PC-9 (cell line): ENCODE measurements around the gene ANGPTL7. TPM values are rescaled to one million over a fixed set of nuclear protein-coding genes. Genes with fewer than 3 reads are reported as not detected.

Experiments
- BruUV-seq: library from RNA; stranded (reverse); fragments of 400-500 nt; replicated peaks from 2 replicates; lab custom pipeline; 2021; lab: Mats Ljungman, UMichigan
- CTCF ChIA-PET: fragments of 300-600 bp; sonication (Branson Sonifier 250); formaldehyde crosslinking; loops from one replicate; lab custom pipeline; 2022; ENCODE audit warnings: antibody characterized with exemption; lab: Charles Lee
- POLR2A ChIA-PET: fragments of 300-600 bp; sonication (Branson Sonifier 250); formaldehyde crosslinking; loops from one replicate; lab custom pipeline; 2022; ENCODE audit warnings: antibody characterized with exemption; ENCODE audit not compliant: unreplicated experiment; lab: Charles Lee
- DNase-seq, 2 experiments: peaks; one replicate each; pipeline versions ENCODE4 v3.0.0 to v3.0.0-alpha.2; 2015 to 2022; ENCODE audit warnings: mixed read lengths in 1 of 2
- H2AFZ ChIP-seq: fragments of 200-600 bp; sonication (generic); 2 replicates; pipeline ENCODE4 v1.8.1; 2017; ENCODE audit warnings: antibody characterized with exemption
- H3F3A ChIP-seq: fragments of 200-600 bp; sonication (generic); 2 replicates; pipeline ENCODE4 v1.8.1; 2017; ENCODE audit warnings: antibody characterized with exemption, mild to moderate bottlenecking, low read depth; ENCODE audit not compliant: insufficient read depth
- H3K27ac ChIP-seq: fragments of 200-600 bp; sonication (generic); 2 replicates; pipeline ENCODE4 v1.6.1; 2016; ENCODE audit warnings: mixed run types
- H3K27me3 ChIP-seq: fragments of 200-600 bp; sonication (generic); 2 replicates; pipeline ENCODE4 v1.6.1; 2016; ENCODE audit warnings: low read depth, mixed run types; ENCODE audit not compliant: insufficient read depth
- H3K36me3 ChIP-seq: fragments of 200-600 bp; sonication (generic); 2 replicates; pipeline ENCODE4 v1.6.1; 2016; ENCODE audit warnings: low read depth, mixed run types
- H3K4me1 ChIP-seq: fragments of 200-600 bp; sonication (generic); replicated peaks from 2 replicates; pipeline ENCODE4 v1.6.1; 2016; ENCODE audit warnings: mixed run types; ENCODE audit not compliant: insufficient read depth
- H3K4me2 ChIP-seq: fragments of 200-600 bp; sonication (generic); 2 replicates; pipeline ENCODE4 v1.6.1; 2017; ENCODE audit warnings: mixed run types
- H3K4me3 ChIP-seq: fragments of 200-600 bp; sonication (generic); 2 replicates; pipeline ENCODE4 v1.6.1; 2016; ENCODE audit warnings: mixed run types
- H3K79me2 ChIP-seq: fragments of 200-600 bp; sonication (generic); 2 replicates; pipeline ENCODE4 v1.6.1; 2017; ENCODE audit warnings: low read depth, mixed run types
- H3K9me2 ChIP-seq: fragments of 200-600 bp; sonication (generic); 2 replicates; pipeline ENCODE4 v1.8.1; 2017; ENCODE audit warnings: mild to moderate bottlenecking; ENCODE audit not compliant: insufficient read depth
- H3K9me3 ChIP-seq: fragments of 200-600 bp; sonication (generic); 2 replicates; pipeline ENCODE4 v1.8.1; 2016; ENCODE audit warnings: low read depth; ENCODE audit not compliant: insufficient read depth
- H4K20me1 ChIP-seq: fragments of 200-600 bp; sonication (generic); 2 replicates; pipeline ENCODE4 v1.8.1; 2017; ENCODE audit not compliant: insufficient read depth
- CTCF ChIP-seq: fragments of 200-600 bp; sonication (generic); conservative IDR thresholded peaks from 2 replicates; pipeline ENCODE4 v1.6.1; 2017; ENCODE audit warnings: mixed run types, antibody characterized with exemption, mild to moderate bottlenecking, moderate library complexity
- EZH2 ChIP-seq: fragments of 200-600 bp; sonication (generic); IDR thresholded peaks from 2 replicates; pipeline ENCODE4 v1.8.0; 2017; ENCODE audit warnings: antibody characterized with exemption, low read depth
- intact Hi-C: fragments of 100-400 bp; cut with micrococcal nuclease; formaldehyde crosslinking; loops from one replicate; pipeline ENCODE4 v1.10.0; 2022; ENCODE audit not compliant: unreplicated experiment
- total RNA-seq: library from RNA; stranded (reverse); gene quantifications from 2 replicates; pipeline ENCODE4 v1.2.3, GENCODE V29; 2021

ANGPTL7 gene
- total RNA-seq, 1 experiment from 2014 or later, result not detected

- peak in 1 of 2 experiments; percentile 79 for DNase-seq
- no peaks in the 10 kb centered on the region for H3K9me2 ChIP-seq
- no TSS peak for BruUV-seq
- H3K4me3 ChIP-seq, result no peak overlapping the region
- H3K4me1 ChIP-seq, result peaks cover 13% of the 10 kb centered on the region
- H3K4me2 ChIP-seq, result no peak overlapping the region
- intact Hi-C loops, result no loop called here
- H3K27me3 ChIP-seq, result no peaks in the 10 kb centered on the region
- no peak for TF ChIP-seq EZH2
- no peak for TF ChIP-seq CTCF
- no peaks in the 10 kb centered on the region for H3K36me3 ChIP-seq
- CTCF ChIA-PET, result no interaction called here
- peaks cover 7% of the 10 kb centered on the region; the same call in 1 of the 2 replicates for H3F3A ChIP-seq
- no peak overlapping the region for H3K27ac ChIP-seq
- POLR2A ChIA-PET, result no interaction called here
- H2AFZ ChIP-seq, result no peak overlapping the region
- no peaks in the 10 kb centered on the region for H3K9me3 ChIP-seq
- no peaks in the 10 kb centered on the region for H4K20me1 ChIP-seq
- H3K79me2 ChIP-seq, result no peaks in the 10 kb centered on the region
These were observed 32.7 kb upstream of the ANGPTL7 start for GRCh38 chr1:11156441-11156840.

DNA sequence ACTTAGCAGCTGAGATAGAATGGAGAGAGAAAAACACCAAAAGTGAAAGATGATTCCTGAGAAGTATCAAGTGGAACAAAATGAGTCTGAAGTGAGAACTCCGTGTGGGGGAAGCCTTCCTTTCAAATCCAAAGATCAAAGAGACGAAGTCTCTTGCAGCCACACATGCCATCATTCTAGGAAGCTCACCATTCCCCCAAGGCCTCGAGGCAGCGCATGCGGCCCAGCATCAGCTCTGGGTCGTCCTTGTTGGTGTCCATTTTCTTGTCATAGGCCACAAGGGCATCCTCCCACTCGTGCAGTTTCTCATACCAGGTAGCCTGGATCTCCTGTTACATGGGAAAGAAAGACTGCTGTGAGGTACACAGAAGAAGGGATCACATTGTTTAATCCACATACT is 32.2 kb upstream of the ANGPTL7 start:
- DNase-seq, result no peak
- Histone ChIP-seq H4K20me1 (no peaks in the 10 kb centered on the region), H3K4me1 (peaks cover 13% of the 10 kb centered on the region), H3K27ac (no peak overlapping the region), H3K4me3 (no peak overlapping the region), H3K4me2 (no peak overlapping the region), H3K79me2 (no peaks in the 10 kb centered on the region), H3K9me3 (no peaks in the 10 kb centered on the region), H3K27me3 (no peaks in the 10 kb centered on the region), H3K36me3 (no peaks in the 10 kb centered on the region), H2AFZ (no peak overlapping the region), H3F3A (peaks cover 7% of the 10 kb centered on the region; the same call in 1 of the 2 replicates), H3K9me2 (no peaks in the 10 kb centered on the region)
- intact Hi-C loops, result no loop called here
- no TSS peak for BruUV-seq
- ChIA-PET POLR2A (no interaction called here), CTCF (no interaction called here)
- TF ChIP-seq EZH2 (no peak), CTCF (no peak)

DNA sequence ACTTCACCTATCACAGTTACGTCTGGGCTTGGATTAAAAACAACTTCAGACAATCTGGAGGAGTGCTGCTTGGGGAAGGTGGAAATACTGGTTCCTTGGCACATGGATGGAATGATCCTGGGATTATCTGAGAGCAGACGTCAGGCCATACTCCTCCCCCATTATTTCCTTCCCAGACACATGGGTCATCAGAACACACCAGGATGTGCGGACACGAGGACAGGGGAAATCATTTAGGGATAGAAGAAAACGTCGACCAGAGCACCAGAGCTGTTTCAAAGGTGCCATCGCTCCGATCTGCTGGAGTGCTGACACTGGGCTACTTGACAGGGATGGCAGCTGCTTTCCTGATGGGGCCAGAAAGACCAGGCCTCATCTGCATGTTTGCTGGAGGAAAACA is 31.8 kb upstream of the ANGPTL7 start:
- H3K36me3 ChIP-seq, result no peaks in the 10 kb centered on the region
- no peak overlapping the region for H2AFZ ChIP-seq
- BruUV-seq, result no TSS peak
- intact Hi-C loops, result no loop called here
- DNase-seq, result no peak
- peak overlapping the region; percentile 76; the same call in 1 of the 2 replicates for H3K27ac ChIP-seq
- H3K79me2 ChIP-seq, result no peaks in the 10 kb centered on the region
- CTCF ChIA-PET, result no interaction called here
- TF ChIP-seq CTCF, result no peak
- TF ChIP-seq EZH2, result no peak
- H3K4me1 ChIP-seq, result peaks cover 13% of the 10 kb centered on the region
- H3K27me3 ChIP-seq, result no peaks in the 10 kb centered on the region
- POLR2A ChIA-PET, result no interaction called here
- no peak overlapping the region for H3K4me3 ChIP-seq
- no peaks in the 10 kb centered on the region for H3K9me2 ChIP-seq
- no peak overlapping the region for H3K4me2 ChIP-seq
- no peaks in the 10 kb centered on the region for H3K9me3 ChIP-seq
- no peaks in the 10 kb centered on the region for H4K20me1 ChIP-seq
- peaks cover 7% of the 10 kb centered on the region; the same call in 1 of the 2 replicates for H3F3A ChIP-seq
